ENCODE results near the gene PPP1R17.

PPP1R17 gene

DNA sequence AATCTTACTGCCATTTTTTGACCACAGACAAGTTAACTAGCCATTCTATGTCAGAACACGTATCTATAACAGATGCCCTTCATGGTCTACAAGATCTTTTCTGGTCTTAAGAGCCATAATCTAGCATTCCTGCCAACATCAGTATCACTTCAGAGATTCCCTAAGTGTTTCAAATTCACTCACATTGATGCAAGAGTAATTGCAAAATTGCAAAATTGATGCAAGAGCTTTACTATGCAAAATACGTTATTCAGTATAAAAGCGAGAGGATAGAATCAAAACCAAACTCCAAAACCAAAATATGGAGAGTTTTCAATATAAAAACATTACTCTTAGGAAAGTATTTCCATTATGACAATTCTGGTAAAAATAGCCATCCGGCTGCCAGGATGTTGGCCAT is 38.1 kb upstream of the PPP1R17 start (continued):
- no peak for TF ChIP-seq PRDM6 (tag by site-specific recombination; IDR thresholded peaks at IDR 0.05)

DNA sequence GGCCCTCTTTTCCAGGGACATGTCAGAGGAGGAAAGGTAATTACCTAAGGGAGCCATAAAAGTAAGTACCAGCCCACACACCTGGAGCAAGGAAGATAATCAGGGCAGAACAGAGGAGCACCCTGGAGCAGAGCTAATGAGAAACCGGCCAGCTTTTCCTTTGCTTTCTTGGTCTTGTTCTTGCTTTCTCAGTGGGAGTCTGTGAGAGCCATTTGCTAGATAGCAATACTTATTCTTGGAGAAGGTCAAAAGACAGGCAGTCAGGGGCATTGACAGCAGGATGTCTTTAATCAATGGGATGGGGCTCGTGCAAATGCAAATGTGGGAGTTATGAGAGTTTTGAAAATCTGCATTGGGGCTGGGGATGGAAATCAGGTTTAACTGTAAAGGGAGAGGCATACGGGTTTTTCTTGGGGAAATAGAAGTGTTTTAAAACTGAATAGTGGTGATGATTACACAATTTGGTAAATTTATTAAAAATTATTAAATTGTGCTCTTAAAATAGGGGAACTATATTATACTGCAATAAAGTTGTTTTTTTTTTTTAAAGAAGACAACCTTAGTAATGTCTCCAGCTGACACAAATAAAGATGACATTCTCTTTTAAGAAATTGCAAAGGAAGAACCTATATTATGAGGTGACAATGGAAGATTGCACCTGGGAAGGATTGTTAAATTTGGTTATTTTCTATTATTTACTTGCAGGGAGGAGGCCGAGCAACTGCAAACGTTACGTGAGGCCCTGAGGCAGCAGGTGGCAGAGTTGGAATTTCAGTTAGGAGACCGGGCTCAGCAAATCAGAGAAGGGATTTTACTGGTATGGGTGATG is 35.6 kb upstream of the PPP1R17 start:
- no peaks in the 10 kb centered on the region for H3K4me1 ChIP-seq (ENCODE audit: control insufficient read depth, insufficient read depth, low read length)

DNA sequence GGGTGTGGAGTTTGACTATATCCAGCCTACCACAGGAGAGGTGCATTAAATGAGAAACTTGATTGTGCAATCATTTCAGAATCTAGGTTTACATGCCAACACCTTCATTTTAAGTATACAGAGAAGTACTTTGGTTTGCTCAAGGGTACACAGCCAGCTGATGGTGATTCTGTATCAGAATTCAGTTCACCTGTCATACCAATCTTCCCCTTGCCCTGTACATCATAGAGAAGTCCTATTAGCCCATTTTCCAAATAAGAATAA is 35.0 kb upstream of the PPP1R17 start:
- no peaks in the 10 kb centered on the region for H3K4me1 ChIP-seq (ENCODE audit: control insufficient read depth, insufficient read depth, low read length)
- no peak overlapping the region for H3K4me3 ChIP-seq (ENCODE audit: low read depth, low read length)
- H3K27ac ChIP-seq (ENCODE audit: extremely low read depth, low read depth, low read length), result no peak overlapping the region
- no peaks in the 10 kb centered on the region for H3K9me3 ChIP-seq (ENCODE audit: control insufficient read depth, insufficient read depth, low read depth, low read length)
- POLR2A ChIA-PET, result no interaction called here
- no peaks in the 10 kb centered on the region for H3K36me3 ChIP-seq (ENCODE audit: control insufficient read depth in 2 of 2, insufficient read depth in 1 of 2, low read length in 2 of 2)
- TF ChIP-seq ZNF114 (tag by site-specific recombination; IDR thresholded peaks at IDR 0.05) (no peak), ZNF629 (tag by site-specific recombination; IDR thresholded peaks at IDR 0.05) (no peak), ZNF16 (tag by site-specific recombination; IDR thresholded peaks at IDR 0.05; ENCODE audit: low read depth) (no peak)
- CTCF ChIA-PET, result interaction anchor here (0.6 kb wide), 1 partner anchor 517 kb away, joined by 3 read pairs; no protein-coding TSS in a partner anchor

More for the DNA sequence above, 35.6 kb upstream of the PPP1R17 start:
- POLR2A ChIA-PET, result no interaction called here
- Histone ChIP-seq H3K9me3 (ENCODE audit: control insufficient read depth, insufficient read depth, low read depth, low read length) (no peaks in the 10 kb centered on the region), H3K36me3 (ENCODE audit: control insufficient read depth in 2 of 2, insufficient read depth in 1 of 2, low read length in 2 of 2) (no peaks in the 10 kb centered on the region), H3K4me3 (ENCODE audit: low read depth, low read length) (no peak overlapping the region), H3K27ac (ENCODE audit: extremely low read depth, low read depth, low read length) (no peak overlapping the region)
- CTCF ChIA-PET, result interaction anchor here (0.7 kb wide), 1 partner anchor 621 kb away, joined by 3 read pairs; no protein-coding TSS in a partner anchor
- TF ChIP-seq, protein P1, sequence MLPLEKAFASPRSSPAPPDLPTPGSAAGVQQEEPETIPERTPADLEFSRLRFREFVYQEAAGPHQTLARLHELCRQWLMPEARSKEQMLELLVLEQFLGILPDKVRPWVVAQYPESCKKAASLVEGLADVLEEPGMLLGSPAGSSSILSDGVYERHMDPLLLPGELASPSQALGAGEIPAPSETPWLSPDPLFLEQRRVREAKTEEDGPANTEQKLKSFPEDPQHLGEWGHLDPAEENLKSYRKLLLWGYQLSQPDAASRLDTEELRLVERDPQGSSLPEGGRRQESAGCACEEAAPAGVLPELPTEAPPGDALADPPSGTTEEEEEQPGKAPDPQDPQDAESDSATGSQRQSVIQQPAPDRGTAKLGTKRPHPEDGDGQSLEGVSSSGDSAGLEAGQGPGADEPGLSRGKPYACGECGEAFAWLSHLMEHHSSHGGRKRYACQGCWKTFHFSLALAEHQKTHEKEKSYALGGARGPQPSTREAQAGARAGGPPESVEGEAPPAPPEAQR (tag by site-specific recombination; IDR thresholded peaks at IDR 0.05), result no peak
- TF ChIP-seq GFI1B (tag by site-specific recombination; IDR thresholded peaks at IDR 0.05), result no peak
- TF ChIP-seq ZEB2 (tag by site-specific recombination; IDR thresholded peaks at IDR 0.05), result no peak
- no peak for TF ChIP-seq EGR2 (tag by site-specific recombination; IDR thresholded peaks at IDR 0.05; ENCODE audit: low read depth)
- TF ChIP-seq ZNF433 (tag by site-specific recombination; IDR thresholded peaks at IDR 0.05; ENCODE audit: low read depth), result no peak
- TF ChIP-seq, protein P2, sequence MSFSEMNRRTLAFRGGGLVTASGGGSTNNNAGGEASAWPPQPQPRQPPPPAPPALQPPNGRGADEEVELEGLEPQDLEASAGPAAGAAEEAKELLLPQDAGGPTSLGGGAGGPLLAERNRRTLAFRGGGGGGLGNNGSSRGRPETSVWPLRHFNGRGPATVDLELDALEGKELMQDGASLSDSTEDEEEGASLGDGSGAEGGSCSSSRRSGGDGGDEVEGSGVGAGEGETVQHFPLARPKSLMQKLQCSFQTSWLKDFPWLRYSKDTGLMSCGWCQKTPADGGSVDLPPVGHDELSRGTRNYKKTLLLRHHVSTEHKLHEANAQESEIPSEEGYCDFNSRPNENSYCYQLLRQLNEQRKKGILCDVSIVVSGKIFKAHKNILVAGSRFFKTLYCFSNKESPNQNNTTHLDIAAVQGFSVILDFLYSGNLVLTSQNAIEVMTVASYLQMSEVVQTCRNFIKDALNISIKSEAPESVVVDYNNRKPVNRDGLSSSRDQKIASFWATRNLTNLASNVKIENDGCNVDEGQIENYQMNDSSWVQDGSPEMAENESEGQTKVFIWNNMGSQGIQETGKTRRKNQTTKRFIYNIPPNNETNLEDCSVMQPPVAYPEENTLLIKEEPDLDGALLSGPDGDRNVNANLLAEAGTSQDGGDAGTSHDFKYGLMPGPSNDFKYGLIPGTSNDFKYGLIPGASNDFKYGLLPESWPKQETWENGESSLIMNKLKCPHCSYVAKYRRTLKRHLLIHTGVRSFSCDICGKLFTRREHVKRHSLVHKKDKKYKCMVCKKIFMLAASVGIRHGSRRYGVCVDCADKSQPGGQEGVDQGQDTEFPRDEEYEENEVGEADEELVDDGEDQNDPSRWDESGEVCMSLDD (tag by site-specific recombination; IDR thresholded peaks at IDR 0.05), result no peak
- TF ChIP-seq ZNF23 (tag by site-specific recombination; IDR thresholded peaks at IDR 0.05; ENCODE audit: borderline replicate concordance), result no peak
- TF ChIP-seq ZNF664 (tag by site-specific recombination; IDR thresholded peaks at IDR 0.05), result no peak
- TF ChIP-seq ZNF223 (tag by site-specific recombination; IDR thresholded peaks at IDR 0.05), result no peak
- no peak for TF ChIP-seq SP7 (tag by site-specific recombination; IDR thresholded peaks at IDR 0.05)
- no peak for TF ChIP-seq KLF1 (tag by site-specific recombination; IDR thresholded peaks at IDR 0.05)
- TF ChIP-seq ZNF501 (tag by site-specific recombination; IDR thresholded peaks at IDR 0.05), result no peak
- no peak for TF ChIP-seq MEIS1 (CRISPR knock-in tag; IDR thresholded peaks at IDR 0.05; ENCODE audit: borderline replicate concordance)
- TF ChIP-seq, protein P3, sequence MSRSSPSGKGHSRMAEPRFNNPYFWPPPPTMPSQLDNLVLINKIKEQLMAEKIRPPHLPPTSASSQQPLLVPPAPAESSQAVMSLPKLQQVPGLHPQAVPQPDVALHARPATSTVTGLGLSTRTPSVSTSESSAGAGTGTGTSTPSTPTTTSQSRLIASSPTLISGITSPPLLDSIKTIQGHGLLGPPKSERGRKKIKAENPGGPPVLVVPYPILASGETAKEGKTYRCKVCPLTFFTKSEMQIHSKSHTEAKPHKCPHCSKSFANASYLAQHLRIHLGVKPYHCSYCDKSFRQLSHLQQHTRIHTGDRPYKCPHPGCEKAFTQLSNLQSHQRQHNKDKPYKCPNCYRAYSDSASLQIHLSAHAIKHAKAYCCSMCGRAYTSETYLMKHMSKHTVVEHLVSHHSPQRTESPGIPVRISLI (tag by site-specific recombination; IDR thresholded peaks at IDR 0.05), result no peak
- TF ChIP-seq ZNF514 (tag by site-specific recombination; IDR thresholded peaks at IDR 0.05), result no peak
- TF ChIP-seq ZNF221 (tag by site-specific recombination; IDR thresholded peaks at IDR 0.05; ENCODE audit: borderline replicate concordance), result no peak

All from HEK293 (cell line).